ENCODE data around the gene ETNK2.

- TF ChIP-seq CTCF (IDR thresholded peaks at IDR 0.05) (no peak), POLR2A (IDR thresholded peaks at IDR 0.05) (no peak)
These were observed 35.3 kb downstream of the ETNK2 start for GRCh38 chr1:204116539-204116938.

Data from body of pancreas (tissue), 4 donors.